SK-N-SH (cell line): Measurements from ENCODE around the gene ANK2. TPM values are rescaled to one million over a fixed set of nuclear protein-coding genes. Genes with fewer than 3 reads are reported as not detected.

ENCODE experiments used
- CTCF ChIA-PET: fragments of 300-600, 350-600 bp; formaldehyde crosslinking; extraction: SDS; loops from one replicate; lab custom pipeline; 2021; lab: Yijun Ruan, JAX
- POLR2A ChIA-PET: fragments of 350-600 bp; sonication (Branson Sonifier 250); formaldehyde crosslinking; extraction: SDS; loops from one replicate; lab custom pipeline; 2020; ENCODE audit warnings: antibody characterized with exemption, inconsistent platforms; lab: Yijun Ruan, JAX
- DNase-seq: peaks from one replicate; pipeline ENCODE4 v3.0.0; 2012
- H2AFZ ChIP-seq: fragments of 200-600 bp; sonication (generic); 2 replicates; pipeline ENCODE4 v1.8.1; 2016; ENCODE audit warnings: antibody characterized with exemption, mild to moderate bottlenecking, low read depth
- H3F3A ChIP-seq: fragments of 200-600 bp; sonication (generic); replicated peaks from 2 replicates; pipeline ENCODE3; 2016; ENCODE audit warnings: antibody characterized with exemption, mild to moderate bottlenecking; ENCODE audit not compliant: insufficient read depth
- H3K27ac ChIP-seq, 2 experiments: fragments of 200-500 bp in 1 of 2; fragments of 200-600 bp in 1 of 2; sonication (Bioruptor generic) in 1 of 2; sonication (generic), shearing (Covaris generic) in 1 of 2; 2 replicates each; pipeline versions ENCODE4 v1.5.1 to v1.6.1; 2014 to 2016; ENCODE audit warnings: low read depth in 2 of 2, inconsistent platforms in 1 of 2, low read length in 1 of 2, mild to moderate bottlenecking in 1 of 2, mixed read lengths in 1 of 2
- H3K27me3 ChIP-seq: fragments of 200-600 bp; sonication (generic), shearing (Covaris generic); 2 replicates; pipeline ENCODE4 v1.6.1; 2016; ENCODE audit warnings: mixed run types; ENCODE audit not compliant: insufficient read depth
- H3K36me3 ChIP-seq, 2 experiments: fragments of 200-500 bp in 1 of 2; fragments of 200-600 bp in 1 of 2; sonication (Bioruptor generic) in 1 of 2; sonication (generic) in 1 of 2; replicated peaks in 1 of 2; 2 replicates each; pipeline versions ENCODE3 to v1.5.1; 2014 to 2016; ENCODE audit warnings: low read length in 1 of 2, mild to moderate bottlenecking in 1 of 2; ENCODE audit not compliant: insufficient read depth in 2 of 2, control insufficient read depth in 1 of 2
- H3K4me1 ChIP-seq, 2 experiments: fragments of 200-500 bp in 1 of 2; fragments of 200-600 bp in 1 of 2; sonication (Bioruptor generic) in 1 of 2; sonication (generic), shearing (Covaris generic) in 1 of 2; 2 replicates each; pipeline versions ENCODE4 v1.5.1 to v1.6.1; 2014 to 2016; ENCODE audit warnings: low read depth in 1 of 2, low read length in 1 of 2, mixed run types in 1 of 2; ENCODE audit not compliant: insufficient read depth in 2 of 2, control insufficient read depth in 1 of 2
- H3K4me2 ChIP-seq: fragments of 200-600 bp; sonication (generic), shearing (Covaris generic); 2 replicates; pipeline ENCODE4 v1.6.1; 2017; ENCODE audit warnings: mixed run types
- H3K4me3 ChIP-seq, 2 experiments: fragments of 200-500 bp in 1 of 2; fragments of 200-600 bp in 1 of 2; sonication (Bioruptor generic) in 1 of 2; sonication (generic), shearing (Covaris generic) in 1 of 2; 2 replicates each; pipeline versions ENCODE4 v1.5.1 to v1.8.1; 2014 to 2016; ENCODE audit warnings: low read depth in 2 of 2, inconsistent platforms in 1 of 2, low read length in 1 of 2, mild to moderate bottlenecking in 1 of 2, mixed read lengths in 1 of 2, moderate library complexity in 1 of 2
- H3K79me2 ChIP-seq: fragments of 200-600 bp; sonication (generic); 2 replicates; pipeline ENCODE4 v1.8.1; 2017; ENCODE audit warnings: mild to moderate bottlenecking; ENCODE audit not compliant: insufficient read depth
- H3K9ac ChIP-seq: fragments of 200-600 bp; sonication (generic); 2 replicates; pipeline ENCODE4 v1.6.1; 2017; ENCODE audit warnings: mixed run types
- H3K9me2 ChIP-seq: fragments of 200-600 bp; sonication (generic); 2 replicates; pipeline ENCODE4 v1.6.1; 2017; ENCODE audit warnings: mixed run types
- H3K9me3 ChIP-seq: fragments of 200-600 bp; sonication (generic); 2 replicates; pipeline ENCODE4 v1.6.1; 2017; ENCODE audit warnings: mixed run types, mild to moderate bottlenecking, moderate library complexity
- H4K20me1 ChIP-seq: fragments of 200-600 bp; sonication (generic); 2 replicates; pipeline ENCODE4 v1.6.1; 2017; ENCODE audit warnings: mild to moderate bottlenecking, mixed run types; ENCODE audit not compliant: insufficient read depth
- CHD2 ChIP-seq: fragments of 150-350 bp; IDR thresholded peaks from 2 replicates; pipeline ENCODE4 v1.6.1; 2018; ENCODE audit warnings: low read length; ENCODE audit not compliant: partially characterized antibody
- CTCF ChIP-seq: fragments of 200-600 bp; sonication (generic); IDR thresholded peaks from 2 replicates; pipeline ENCODE4 v1.6.1; 2017; ENCODE audit warnings: antibody characterized with exemption, mild to moderate bottlenecking, moderate library complexity
- EZH2phosphoT487 ChIP-seq: fragments of 200-600 bp; sonication (generic); IDR thresholded peaks from 2 replicates; pipeline ENCODE4 v1.6.1; 2017; ENCODE audit warnings: low read depth, mixed run types, mild to moderate bottlenecking, antibody characterized with exemption, moderate library complexity, borderline replicate concordance
- FOXJ3 ChIP-seq: sonication (generic); formaldehyde crosslinking; IDR thresholded peaks from 2 replicates; pipeline ENCODE4 v1.5.1; 2020; ENCODE audit warnings: mild to moderate bottlenecking, missing genetic modification reagents
- FOXM1 ChIP-seq: IDR thresholded peaks from 2 replicates; pipeline ENCODE4 v1.4.0; 2012; ENCODE audit warnings: low read depth, mild to moderate bottlenecking
- GATA2 ChIP-seq: sonication (generic); formaldehyde crosslinking; IDR thresholded peaks from 2 replicates; pipeline ENCODE4 v1.5.0; 2020; ENCODE audit warnings: mild to moderate bottlenecking, missing genetic modification reagents
- IRF3 ChIP-seq: fragments of 150-350 bp; IDR thresholded peaks from 2 replicates; pipeline ENCODE4 v1.6.1; 2016; ENCODE audit warnings: mild to moderate bottlenecking, low read depth, low read length
- JUND ChIP-seq: IDR thresholded peaks from 2 replicates; pipeline ENCODE4 v1.4.0; 2012
- MAX ChIP-seq: IDR thresholded peaks from 2 replicates; pipeline ENCODE4 v1.4.0; 2012; ENCODE audit warnings: low read depth
- MXI1 ChIP-seq: IDR thresholded peaks from 2 replicates; pipeline ENCODE4 v1.6.1; 2012; ENCODE audit warnings: mild to moderate bottlenecking, low read depth, low read length, improper control_type of control experiment
- NRF1 ChIP-seq: IDR thresholded peaks from 2 replicates; pipeline ENCODE4 v1.6.1; 2012; ENCODE audit warnings: low read depth, mild to moderate bottlenecking, low read length
- PBX3 ChIP-seq: IDR thresholded peaks from 2 replicates; pipeline ENCODE4; 2012
- RXRA ChIP-seq: IDR thresholded peaks from 2 replicates; pipeline ENCODE4 v1.4.0; 2012; ENCODE audit warnings: low read depth, mild to moderate bottlenecking, borderline replicate concordance
- SIN3A ChIP-seq: IDR thresholded peaks from 2 replicates; pipeline ENCODE4 v1.6.1; 2012; ENCODE audit warnings: low read depth, mild to moderate bottlenecking, low read length, moderate library complexity, borderline replicate concordance
- SMC3 ChIP-seq: IDR thresholded peaks from 2 replicates; pipeline ENCODE4 v1.6.1; 2012; ENCODE audit warnings: low read depth, low read length, improper control_type of control experiment
- TCF12 ChIP-seq: IDR thresholded peaks from 2 replicates; pipeline ENCODE4 v1.4.0; 2012
- TEAD4 ChIP-seq: IDR thresholded peaks from 2 replicates; pipeline ENCODE4 v1.4.0; 2012; ENCODE audit warnings: mild to moderate bottlenecking, borderline replicate concordance; ENCODE audit not compliant: insufficient read depth
- YY1 ChIP-seq: IDR thresholded peaks from 2 replicates; pipeline ENCODE4 v1.4.0; 2012; ENCODE audit warnings: low read depth, mild to moderate bottlenecking
- WGBS: methylation state at CpG from one replicate; pipeline ENCODE4 v1.1.6; 2017; ENCODE audit warnings: low lambda C conversion rate; 5-methylcytosine and 5-hydroxymethylcytosine counted together
- polyA plus RNA-seq, 3 experiments: library from polyadenylated mRNA; depleted of rRNA; stranded (reverse); fragments of >200 nt; gene quantifications; 2 replicates each; pipeline ENCODE4 v1.2.3, GENCODE V29; 2012

ANK2 gene
- polyA plus RNA-seq, 1 of the 3 experiments (the other 2 are of a cell fraction) = 0.69 TPM

GRCh38 chr4:113094802-113095201 is 45.3 kb downstream of the ANK2 start (continued):
- TF ChIP-seq FOXJ3 (CRISPR knock-in tag) (no peak), TEAD4 (no peak), SIN3A (no peak), FOXM1 (no peak), RXRA (no peak), CHD2 (no peak), SMC3 (peak; percentile 61), PBX3 (no peak), TCF12 (no peak), MAX (no peak), IRF3 (no peak), CTCF (peak; percentile 81)

- ChIA-PET CTCF (no interaction called here), POLR2A (no interaction called here)
- Histone ChIP-seq H3K9ac (no peak overlapping the region), H3K4me3 (no peak overlapping the region), H3K9me3 (no peaks in the 10 kb centered on the region), H3K9me2 (no peaks in the 10 kb centered on the region), H3K27ac (no peak overlapping the region), H3K4me2 (no peak overlapping the region), H2AFZ (no peak overlapping the region), H3F3A (no peaks in the 10 kb centered on the region), H3K79me2 (no peaks in the 10 kb centered on the region), H4K20me1 (no peaks in the 10 kb centered on the region), H3K36me3 (no peaks in the 10 kb centered on the region), H3K4me1 (no peaks in the 10 kb centered on the region; a peak in 1 of 4 replicates), H3K27me3 (no peaks in the 10 kb centered on the region)
- 74% methylated on average over 1 of the region's 1 CpG for WGBS
- TF ChIP-seq NRF1 (no peak), EZH2phosphoT487 (no peak), JUND (no peak), MXI1 (no peak), RXRA (no peak), TEAD4 (no peak), YY1 (no peak), MAX (no peak), SIN3A (no peak), IRF3 (no peak), CHD2 (no peak), GATA2 (CRISPR knock-in tag) (no peak)
- no peak for DNase-seq
These were observed 52.2 kb downstream of the ANK2 start for GRCh38 chr4:113101669-113102068.
